Measurements from ENCODE around the gene GPRC5C. TPM values are rescaled to one million over a fixed set of nuclear protein-coding genes. Genes with fewer than 3 reads are reported as not detected.

Gene GPRC5C
- total RNA-seq, 2 experiments from 2014 or later = 0.66 to 2.1 TPM

DNA sequence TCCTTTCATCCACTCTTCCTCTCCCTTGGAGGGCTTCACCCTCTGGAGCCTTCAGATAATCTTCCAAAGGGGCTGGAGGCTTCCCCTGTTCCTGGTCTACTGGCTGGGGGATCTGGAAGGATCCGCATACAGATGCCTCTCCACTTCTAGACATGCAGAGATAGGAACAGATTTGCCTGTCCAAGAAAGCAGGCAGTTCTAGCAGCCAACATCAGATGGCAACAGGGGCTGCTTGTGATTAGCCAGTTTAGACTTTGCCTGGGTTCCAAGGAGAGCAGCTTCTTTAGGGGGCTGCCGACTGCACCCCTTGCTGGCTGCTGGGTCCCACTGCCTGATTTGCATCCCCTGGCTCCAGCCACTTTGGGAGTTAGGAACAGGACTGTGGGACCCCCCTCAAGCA lies 28.4 kb downstream of the GPRC5C start:
- H3K4me3 Mint-ChIP-seq = no peak overlapping the region
- no peaks in the 10 kb centered on the region for H3K36me3 Mint-ChIP-seq
- no peak for DNase-seq
- H3K4me1 Mint-ChIP-seq = peaks cover 21% of the 10 kb centered on the region
- H3K27ac Mint-ChIP-seq = no peak overlapping the region
- no peaks in the 10 kb centered on the region for H3K9me3 Mint-ChIP-seq
- H3K27me3 Mint-ChIP-seq = no peaks in the 10 kb centered on the region

DNA sequence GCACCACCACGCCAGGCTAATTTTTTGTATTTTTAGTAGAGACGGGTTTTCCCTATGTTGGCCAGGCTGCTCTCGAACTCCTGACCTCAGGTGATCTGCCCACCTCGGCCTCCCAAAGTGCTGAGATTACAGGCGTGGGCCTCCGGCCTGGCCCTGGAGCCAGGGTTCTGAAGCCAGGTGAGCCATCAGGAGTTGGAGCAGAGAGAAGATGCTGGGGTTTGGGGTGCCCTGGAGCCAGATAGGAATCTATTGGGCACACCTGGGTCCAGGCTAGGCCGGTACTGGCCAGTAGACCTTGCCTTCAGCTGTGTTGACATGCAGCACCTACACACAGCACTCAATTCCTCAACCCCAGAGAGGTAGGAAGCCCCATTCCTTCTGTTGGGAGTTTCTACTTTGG lies 29.1 kb downstream of the GPRC5C start:
- H3K27me3 Mint-ChIP-seq = no peaks in the 10 kb centered on the region
- DNase-seq = no peak
- H3K27ac Mint-ChIP-seq = no peak overlapping the region
- H3K4me1 Mint-ChIP-seq = peaks cover 21% of the 10 kb centered on the region
- no peak overlapping the region for H3K4me3 Mint-ChIP-seq
- H3K9me3 Mint-ChIP-seq = no peaks in the 10 kb centered on the region
- H3K36me3 Mint-ChIP-seq = no peaks in the 10 kb centered on the region

DNA sequence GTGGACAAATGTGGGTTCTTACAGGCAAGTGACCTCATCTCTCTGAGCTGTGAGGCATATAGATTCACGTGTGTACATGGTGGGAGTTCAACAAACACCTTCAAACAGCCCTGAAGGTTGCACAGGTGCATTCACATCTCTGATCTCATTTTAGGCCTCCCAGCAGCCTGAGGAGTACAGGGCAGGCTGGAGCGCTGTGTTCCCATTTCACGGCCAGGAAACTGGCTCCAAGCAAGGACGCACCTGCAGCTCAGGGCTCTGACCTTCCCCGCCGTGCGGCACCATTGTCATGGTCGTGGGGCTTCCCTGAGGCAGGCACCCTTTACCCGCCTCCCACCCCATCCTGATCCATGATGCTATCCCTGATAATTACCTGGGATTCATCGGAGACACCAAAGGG lies 29.7 kb downstream of the GPRC5C start:
- Mint-ChIP-seq H3K9me3 (no peaks in the 10 kb centered on the region), H3K4me1 (peaks cover 21% of the 10 kb centered on the region), H3K27me3 (no peaks in the 10 kb centered on the region), H3K4me3 (no peak overlapping the region), H3K27ac (no peak overlapping the region), H3K36me3 (no peaks in the 10 kb centered on the region)
- no peak for DNase-seq

DNA sequence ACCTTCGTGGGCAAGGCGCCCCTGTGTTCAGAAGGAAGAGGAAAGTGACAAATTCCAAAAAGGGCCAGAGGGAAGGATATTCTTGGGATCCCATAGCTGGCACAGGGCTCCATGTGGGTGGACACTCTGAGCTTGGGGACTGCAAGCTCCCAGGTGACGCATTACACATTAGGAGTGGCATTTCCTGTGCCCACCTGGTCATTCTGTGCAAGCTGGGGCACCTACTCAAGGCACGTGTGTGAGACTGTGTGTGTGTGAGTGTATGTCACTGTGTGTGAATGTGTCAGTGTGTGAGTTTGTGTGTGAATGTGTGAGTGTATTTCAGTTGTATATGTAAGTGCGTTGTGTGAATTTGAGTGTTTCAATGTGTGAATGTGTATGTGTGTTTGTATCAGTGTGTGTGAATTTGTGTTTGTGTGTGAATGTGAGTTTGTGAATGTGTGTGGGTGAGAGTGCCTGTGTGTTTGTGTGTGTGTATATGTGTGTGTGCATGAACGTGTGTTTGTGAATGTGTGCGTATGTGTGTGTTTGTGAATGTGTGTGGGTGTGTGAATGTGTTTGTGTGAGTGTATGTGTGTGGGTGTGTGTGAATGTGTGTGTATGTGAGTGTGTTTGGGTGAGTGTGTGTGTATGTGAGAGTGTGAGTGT lies 33.0 kb downstream of the GPRC5C start:
- no peak for DNase-seq
- Mint-ChIP-seq H3K4me3 (no peak overlapping the region), H3K36me3 (no peaks in the 10 kb centered on the region), H3K4me1 (peaks cover 22% of the 10 kb centered on the region), H3K27me3 (no peaks in the 10 kb centered on the region), H3K9me3 (no peaks in the 10 kb centered on the region), H3K27ac (no peak overlapping the region)

DNA sequence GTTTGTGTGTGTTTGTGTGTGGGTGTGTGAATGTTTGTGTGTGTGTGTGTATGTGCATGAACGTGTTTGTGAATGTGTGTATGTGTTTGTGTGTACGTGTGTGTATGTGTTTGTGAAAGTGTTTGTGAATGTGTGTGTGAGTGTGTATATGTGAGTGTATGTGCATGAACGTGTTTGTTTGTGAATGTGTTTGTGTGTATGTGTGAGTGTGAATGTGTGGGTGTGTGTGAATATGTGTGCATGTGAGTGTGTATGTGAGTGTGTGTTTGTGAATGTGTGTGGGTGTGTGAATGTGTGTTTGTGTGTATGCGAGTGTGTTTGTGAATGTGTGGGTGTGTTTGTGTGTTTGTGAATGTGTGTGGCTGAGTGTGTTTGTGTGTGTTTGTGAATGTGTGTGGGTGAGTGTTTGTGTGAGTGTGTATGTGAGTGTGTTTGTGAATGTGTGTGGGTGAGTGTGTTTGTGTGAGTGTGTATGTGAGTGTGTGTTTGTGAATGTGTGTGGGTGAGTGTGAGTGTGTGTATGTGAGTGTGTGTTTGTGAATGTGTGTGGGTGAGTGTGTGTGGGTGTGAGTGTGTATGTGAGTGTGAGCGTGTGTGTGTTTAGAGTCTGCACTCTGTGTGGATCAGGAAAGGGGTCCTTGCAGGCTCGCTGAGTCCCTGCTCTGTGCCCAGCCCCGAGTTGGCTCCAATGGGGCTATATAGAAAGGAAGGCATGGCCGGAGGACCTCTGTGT lies 33.7 kb downstream of the GPRC5C start:
- Mint-ChIP-seq H3K9me3 (no peaks in the 10 kb centered on the region), H3K36me3 (no peaks in the 10 kb centered on the region), H3K4me1 (peaks cover 20% of the 10 kb centered on the region), H3K4me3 (no peak overlapping the region), H3K27ac (no peak overlapping the region), H3K27me3 (no peaks in the 10 kb centered on the region)
- DNase-seq = no peak

DNA sequence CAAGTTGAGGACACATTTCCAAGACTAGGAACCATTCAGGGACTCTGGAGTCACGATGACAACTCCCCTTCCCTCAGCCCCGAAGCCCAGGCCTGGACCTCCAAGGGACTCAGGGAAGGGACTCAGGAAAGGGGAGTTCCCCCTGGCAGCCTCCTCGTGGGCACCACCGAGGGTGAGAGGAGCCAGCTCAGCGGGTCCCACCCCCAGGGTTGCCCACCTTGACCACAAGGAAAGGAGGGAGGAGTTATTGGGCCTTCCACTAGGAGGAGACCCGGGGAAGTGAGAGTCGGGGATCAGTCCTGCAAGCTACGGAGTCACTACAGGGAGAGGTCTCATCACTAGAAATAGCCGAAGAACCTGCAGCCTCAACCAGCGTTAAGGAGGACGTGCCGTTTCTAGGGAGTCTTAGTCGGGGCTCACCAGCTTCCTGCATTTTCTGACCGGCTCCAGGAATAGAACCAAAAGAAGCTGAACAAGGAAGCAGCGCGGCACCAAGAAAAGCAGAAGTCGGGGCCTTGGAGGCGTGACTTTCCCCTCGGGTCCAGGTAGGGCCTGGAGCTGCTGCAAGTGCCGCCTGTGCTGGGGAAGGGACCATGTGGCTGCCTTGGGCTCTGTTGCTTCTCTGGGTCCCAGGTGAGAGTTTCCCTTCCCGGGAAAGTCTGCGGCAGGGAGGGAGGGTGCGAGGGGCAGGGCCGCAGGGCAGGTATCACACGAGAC lies 34.4 kb downstream of the GPRC5C start, which contains the start of gene CD300A:
Gene CD300A, plus strand, starts transcription at position 524 of the 717 bp plus-strand sequence. Its CDS starts 70 bp downstream, at position 594.
- Mint-ChIP-seq H3K36me3 (no peaks in the 10 kb centered on the region), H3K4me3 (peak within 1 kb of the TSS; percentile 74), H3K27me3 (no peaks in the 10 kb centered on the region), H3K9me3 (no peaks in the 10 kb centered on the region), H3K27ac (peak within 1 kb of the TSS; percentile 68), H3K4me1 (peaks cover 22% of the 10 kb centered on the region)
- no peak for DNase-seq

DNA sequence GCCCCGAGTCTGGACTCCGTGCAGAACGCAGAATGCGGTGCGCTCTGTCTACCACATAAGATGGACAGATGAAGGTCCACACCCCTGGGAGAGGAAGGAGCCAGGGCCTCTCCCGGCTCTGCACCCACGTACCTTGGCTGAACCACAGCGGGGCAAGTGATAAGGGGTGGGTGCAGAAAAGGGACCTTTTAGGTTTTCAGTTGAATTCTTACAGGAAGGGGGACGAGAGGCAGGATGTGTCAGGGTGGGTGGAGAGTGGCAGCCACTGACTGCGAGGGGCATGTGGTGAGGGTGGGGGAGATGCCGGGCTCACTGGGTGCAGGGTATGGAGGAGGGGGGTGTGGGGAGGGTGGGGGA lies 34.9 kb downstream of the GPRC5C start:
- DNase-seq = no peak
- no peak overlapping the region for H3K4me3 Mint-ChIP-seq
- peak overlapping the region; percentile 68 for H3K27ac Mint-ChIP-seq
- no peaks in the 10 kb centered on the region for H3K27me3 Mint-ChIP-seq
- no peaks in the 10 kb centered on the region for H3K9me3 Mint-ChIP-seq
- H3K4me1 Mint-ChIP-seq = peaks cover 26% of the 10 kb centered on the region
- H3K36me3 Mint-ChIP-seq = no peaks in the 10 kb centered on the region

DNA sequence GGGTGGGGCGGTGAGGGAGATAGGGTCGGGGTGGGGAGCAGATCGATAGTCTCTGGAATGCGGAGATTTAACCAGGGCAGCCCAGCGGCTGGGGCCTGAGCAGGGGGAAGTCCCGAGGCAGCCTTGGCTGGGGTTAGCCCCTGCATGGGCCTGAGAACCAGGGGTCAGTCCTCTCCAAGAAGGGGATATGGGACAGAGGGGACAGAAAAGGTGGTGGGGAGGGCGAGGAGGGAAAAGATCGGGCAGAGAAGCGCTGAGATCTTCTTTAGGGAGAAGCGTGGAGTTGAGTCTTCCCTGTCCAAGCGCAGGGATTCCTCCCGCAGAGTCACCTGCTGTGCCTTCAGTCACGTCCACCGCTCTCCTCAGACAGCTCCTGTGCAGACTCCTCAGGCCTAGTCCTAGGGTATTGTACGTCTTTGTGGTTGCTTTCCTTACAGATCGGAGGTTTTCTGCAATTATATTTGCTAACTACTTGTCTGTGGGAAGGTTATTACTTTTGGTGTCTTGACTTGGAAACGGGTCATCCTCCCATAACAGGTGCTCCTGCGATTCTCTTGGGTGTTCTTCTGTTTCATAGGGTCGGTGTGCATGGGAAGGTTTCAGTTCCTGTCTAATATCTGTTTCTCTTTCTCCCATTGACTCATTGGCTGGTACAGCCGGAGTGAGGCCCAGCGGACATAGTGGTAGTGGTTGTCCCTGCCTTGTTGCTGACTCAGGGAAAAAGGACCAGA lies 35.5 kb downstream of the GPRC5C start:
- no peaks in the 10 kb centered on the region for H3K27me3 Mint-ChIP-seq
- no peaks in the 10 kb centered on the region for H3K9me3 Mint-ChIP-seq
- peaks cover 26% of the 10 kb centered on the region for H3K4me1 Mint-ChIP-seq
- DNase-seq = no peak
- H3K27ac Mint-ChIP-seq = peak overlapping the region; percentile 46
- H3K36me3 Mint-ChIP-seq = no peaks in the 10 kb centered on the region
- H3K4me3 Mint-ChIP-seq = peak overlapping the region; percentile 74

DNA sequence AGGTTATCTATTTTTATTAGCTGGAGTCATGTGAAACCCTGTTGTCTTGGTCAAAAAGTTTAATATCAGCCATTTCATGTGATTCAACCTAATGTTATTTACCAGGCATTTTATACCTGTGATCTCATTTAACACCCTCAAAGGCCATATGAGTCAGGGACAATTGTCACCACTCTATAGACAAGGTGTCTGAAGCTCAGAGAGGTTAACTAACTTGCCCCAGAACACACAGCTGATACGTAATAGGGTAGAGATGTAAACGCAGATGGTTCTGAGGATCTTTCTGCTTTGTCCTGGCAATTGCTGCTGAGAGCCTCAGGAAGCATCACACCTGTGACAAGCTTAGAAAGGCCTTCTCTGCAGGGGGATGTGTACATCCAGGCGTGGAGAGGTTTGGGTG lies 39.5 kb downstream of the GPRC5C start:
- Mint-ChIP-seq H3K36me3 (peaks cover 11% of the 10 kb centered on the region), H3K4me3 (no peak overlapping the region), H3K9me3 (peaks cover 13% of the 10 kb centered on the region), H3K27ac (no peak overlapping the region), H3K4me1 (peaks cover 23% of the 10 kb centered on the region), H3K27me3 (no peaks in the 10 kb centered on the region)
- no peak for DNase-seq

DNA sequence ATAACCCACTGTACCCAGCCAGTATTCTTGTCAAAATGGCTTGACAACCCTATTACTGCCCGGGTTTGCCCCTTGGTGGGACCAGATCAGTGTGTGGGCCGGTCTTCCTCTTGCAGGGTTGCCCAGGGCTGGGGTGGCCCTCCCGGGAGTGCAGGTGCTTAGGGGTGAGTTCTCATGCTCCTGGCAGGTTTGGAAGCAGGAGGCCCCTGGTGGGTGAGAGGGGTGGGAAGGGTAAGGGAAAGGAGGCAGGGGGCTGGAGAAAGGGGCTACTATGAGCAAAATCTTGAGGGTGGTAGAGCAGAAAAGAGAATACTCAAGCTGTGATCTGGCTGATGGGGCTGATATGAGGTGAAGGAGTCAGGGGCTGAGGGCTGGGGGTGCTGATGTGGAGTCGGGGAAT lies 41.0 kb downstream of the GPRC5C start:
- no peak for DNase-seq
- H3K9me3 Mint-ChIP-seq = peaks cover 17% of the 10 kb centered on the region
- H3K4me1 Mint-ChIP-seq = peaks cover 22% of the 10 kb centered on the region
- H3K27ac Mint-ChIP-seq = no peak overlapping the region
- no peak overlapping the region for H3K4me3 Mint-ChIP-seq
- H3K27me3 Mint-ChIP-seq = no peaks in the 10 kb centered on the region
- H3K36me3 Mint-ChIP-seq = peaks cover 21% of the 10 kb centered on the region

DNA sequence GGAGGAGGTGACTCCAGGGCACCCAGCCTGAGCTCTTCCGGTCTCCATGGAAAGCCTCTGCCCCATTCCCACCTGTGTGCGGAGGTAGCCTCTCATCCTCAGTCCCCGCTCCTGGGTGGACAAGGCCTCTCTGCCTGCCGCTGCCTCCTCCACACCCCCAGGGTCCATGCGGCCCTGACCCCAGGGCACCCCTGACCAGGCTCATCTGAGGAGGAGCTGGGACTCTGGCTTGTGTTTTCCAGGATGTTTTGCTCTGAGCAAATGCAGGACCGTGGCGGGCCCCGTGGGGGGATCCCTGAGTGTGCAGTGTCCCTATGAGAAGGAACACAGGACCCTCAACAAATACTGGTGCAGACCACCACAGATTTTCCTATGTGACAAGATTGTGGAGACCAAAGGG lies 41.4 kb downstream of the GPRC5C start:
- Mint-ChIP-seq H3K36me3 (peaks cover 22% of the 10 kb centered on the region), H3K27me3 (no peaks in the 10 kb centered on the region), H3K4me3 (no peak overlapping the region), H3K9me3 (peaks cover 17% of the 10 kb centered on the region), H3K4me1 (peaks cover 26% of the 10 kb centered on the region), H3K27ac (no peak overlapping the region)
- DNase-seq = no peak

DNA sequence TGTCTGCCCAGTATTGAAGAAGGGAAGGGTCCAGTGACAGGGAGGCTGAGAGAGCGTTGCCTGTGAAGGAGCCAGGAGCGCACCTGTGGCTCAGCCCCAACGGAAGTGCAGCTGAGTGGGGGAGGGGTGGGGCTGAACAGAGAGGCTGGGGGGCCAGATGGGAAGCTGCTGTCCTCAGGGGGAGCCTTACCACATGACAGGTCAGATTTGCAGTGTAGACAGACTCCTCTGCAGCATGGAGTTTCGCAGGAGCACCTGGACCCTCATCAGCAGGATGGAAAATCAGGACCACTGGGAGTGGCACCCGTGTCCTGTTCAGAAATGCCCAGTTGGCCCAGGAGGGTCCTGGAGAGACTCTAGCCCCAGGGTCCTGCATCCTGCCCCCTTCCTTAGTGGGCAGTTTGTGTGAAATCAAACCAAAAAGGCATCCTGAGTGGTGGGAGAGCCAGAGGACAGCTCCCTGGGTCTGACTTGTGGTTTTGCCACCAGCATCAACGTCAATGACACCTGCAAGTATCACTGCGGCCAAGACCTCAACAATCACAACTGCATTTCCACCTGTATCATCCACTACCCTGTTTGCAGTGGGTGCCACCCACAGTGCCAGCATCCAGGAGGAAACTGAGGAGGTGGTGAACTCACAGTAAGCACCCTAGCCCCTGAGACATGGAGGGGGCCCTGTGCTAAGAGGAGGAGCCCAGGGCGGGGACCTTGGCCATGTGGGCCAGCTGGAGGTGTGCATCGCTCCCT lies 42.3 kb downstream of the GPRC5C start:
- no peaks in the 10 kb centered on the region for H3K27me3 Mint-ChIP-seq
- H3K4me1 Mint-ChIP-seq = peaks cover 35% of the 10 kb centered on the region
- peaks cover 25% of the 10 kb centered on the region for H3K36me3 Mint-ChIP-seq
- H3K27ac Mint-ChIP-seq = no peak overlapping the region
- H3K4me3 Mint-ChIP-seq = no peak overlapping the region
- peaks cover 17% of the 10 kb centered on the region for H3K9me3 Mint-ChIP-seq
- no peak for DNase-seq

DNA sequence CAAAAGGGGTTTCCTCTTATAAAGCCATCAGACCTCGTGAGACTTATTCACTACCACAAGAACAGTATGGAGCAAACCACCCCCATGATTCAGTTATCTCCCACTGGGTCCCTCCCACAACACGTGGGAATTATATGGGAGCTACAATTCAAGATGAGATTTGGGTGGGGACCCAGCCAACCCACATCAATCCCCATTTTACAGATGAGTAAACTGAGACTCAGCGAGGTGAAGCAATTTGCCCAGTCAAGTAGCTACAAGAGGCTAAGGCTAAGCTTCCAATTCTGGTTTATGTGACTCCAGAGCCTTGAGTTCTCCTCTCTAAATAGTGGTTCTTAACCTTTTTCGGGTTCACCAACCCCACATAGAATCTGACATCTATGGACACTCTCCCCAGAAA lies 43.3 kb downstream of the GPRC5C start:
- Mint-ChIP-seq H3K9me3 (peaks cover 17% of the 10 kb centered on the region), H3K4me3 (no peak overlapping the region), H3K27ac (no peak overlapping the region), H3K27me3 (no peaks in the 10 kb centered on the region), H3K4me1 (peaks cover 43% of the 10 kb centered on the region), H3K36me3 (peaks cover 25% of the 10 kb centered on the region)
- DNase-seq = no peak

DNA sequence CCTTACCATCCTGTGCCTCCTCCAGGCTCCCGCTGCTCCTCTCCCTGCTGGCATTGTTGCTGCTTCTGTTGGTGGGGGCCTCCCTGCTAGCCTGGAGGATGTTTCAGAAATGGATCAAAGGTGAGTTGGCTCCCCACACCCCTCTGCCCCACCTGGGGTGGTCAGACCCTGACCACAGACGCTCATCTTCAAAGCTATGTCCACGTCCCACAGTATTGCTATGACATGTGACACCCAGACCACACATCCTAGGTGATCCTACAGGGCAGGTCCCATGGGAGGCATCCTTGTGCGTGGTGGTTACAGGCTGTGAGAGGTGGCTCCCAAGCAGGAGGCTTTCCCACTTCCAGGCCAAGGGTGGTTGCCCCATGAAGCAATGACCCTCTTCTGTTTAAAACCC lies 45.5 kb downstream of the GPRC5C start:
- Mint-ChIP-seq H3K27me3 (no peaks in the 10 kb centered on the region), H3K9me3 (peaks cover 17% of the 10 kb centered on the region), H3K4me1 (peaks cover 37% of the 10 kb centered on the region), H3K4me3 (no peak overlapping the region), H3K27ac (no peak overlapping the region), H3K36me3 (peaks cover 25% of the 10 kb centered on the region)
- no peak for DNase-seq
